ENCODE measurements around the gene MBP. TPM values are rescaled to one million over a fixed set of nuclear protein-coding genes. Genes with fewer than 3 reads are reported as not detected.

MBP gene
- total RNA-seq, 4 donors from 2014 or later = 28.6 to 55.0 (median 50.4) TPM

DNA sequence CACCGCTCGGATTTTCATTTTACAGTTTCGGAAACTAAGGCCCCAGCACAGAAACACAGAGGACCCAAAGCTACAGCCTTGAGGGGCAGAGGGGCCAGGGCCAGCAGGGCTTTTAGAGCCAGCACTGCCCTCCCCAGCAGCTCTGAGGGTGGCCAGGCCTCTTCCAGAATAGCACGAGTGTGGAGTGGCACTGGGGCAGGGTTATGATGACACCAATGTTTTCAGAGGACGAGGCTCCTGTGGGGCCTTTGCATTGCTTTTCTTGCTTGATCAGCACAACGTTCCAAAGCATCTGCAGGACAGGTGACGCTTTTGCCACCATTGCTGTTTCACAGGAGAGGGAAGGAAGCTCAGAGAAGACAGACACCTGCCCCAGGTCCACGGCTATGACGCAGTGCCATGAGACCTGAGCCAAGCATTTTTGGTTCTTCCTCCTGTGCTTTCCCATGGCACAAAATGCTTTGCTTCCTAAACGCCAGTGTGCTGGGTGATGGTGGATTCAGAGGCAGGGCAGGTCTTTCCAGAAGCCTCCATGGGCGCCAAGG lies 126.9 kb downstream of the MBP start:
- intact Hi-C loops (cut with DNase I; ENCODE audit: low total_unique reads) (no loop called here), in situ Hi-C loops (cut with MboI; ENCODE audit: low sequenced_read_pairs in 4 of 4) (loop anchor here in 1 of 4 donors (10.0 kb wide), 1 partner anchor 49 kb away; no protein-coding TSS in a partner anchor)
- no peak for DNase-seq

DNA sequence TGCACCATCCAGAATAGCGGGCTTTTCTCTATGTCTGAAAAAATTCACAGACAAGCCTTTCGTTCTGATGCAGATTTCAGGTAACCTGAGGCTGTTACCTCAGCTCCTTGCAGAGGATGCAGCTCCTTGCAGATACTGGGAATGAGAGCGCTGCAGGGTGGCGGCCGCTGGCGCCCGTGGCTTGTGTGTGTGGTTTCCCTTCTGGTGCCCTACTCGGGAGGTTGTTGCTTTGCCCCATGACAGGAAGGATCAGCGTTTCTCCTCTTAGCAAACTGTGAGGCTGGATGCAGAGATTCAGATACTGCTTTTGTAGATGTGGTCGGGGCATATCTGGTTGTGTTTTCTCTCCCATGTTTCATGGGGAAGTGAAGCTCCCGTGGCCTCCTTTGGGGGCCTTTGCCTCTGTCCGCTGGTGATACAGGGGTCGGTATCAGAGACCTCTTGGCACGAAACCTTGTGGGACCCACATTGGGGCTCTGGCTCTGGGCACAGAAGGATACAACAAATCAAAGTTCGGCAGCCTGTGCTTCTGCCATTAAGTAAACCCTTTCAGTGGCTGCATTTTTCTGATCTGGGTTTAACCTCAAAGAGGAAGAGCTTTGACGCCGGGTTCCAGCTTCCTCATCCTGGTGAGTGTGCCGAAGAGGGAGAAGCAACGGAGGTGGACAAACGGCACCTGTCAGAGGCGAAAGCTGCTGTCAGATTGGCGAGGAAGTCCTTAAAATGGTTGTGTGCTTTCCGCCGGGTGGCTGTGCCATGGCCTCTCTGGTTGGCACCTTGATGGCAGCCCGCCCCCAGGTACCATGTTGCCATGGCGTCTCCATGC lies 127.8 kb downstream of the MBP start:
- DNase-seq = no peak
- Histone ChIP-seq H3K9me3 (no peaks in the 10 kb centered on the region), H3K4me3 (no peak overlapping the region), H3K4me1 (peaks cover 4 to 5% of the 10 kb centered on the region in 2 donors), H3K36me3 (no peaks in the 10 kb centered on the region), H3K27me3 (no peaks in the 10 kb centered on the region), H3K27ac (no peak overlapping the region)
- no peak for ATAC-seq
- intact Hi-C loops (cut with DNase I; ENCODE audit: low total_unique reads) (no loop called here), in situ Hi-C loops (cut with MboI; ENCODE audit: low sequenced_read_pairs in 4 of 4) (loop anchor here (5.0 to 10.0 kb wide), 4 partner anchors 48 to 203 kb away; no protein-coding TSS in a partner anchor)
- TF ChIP-seq POLR2A (IDR thresholded peaks at IDR 0.05) = no peak
- TF ChIP-seq, protein P1, sequence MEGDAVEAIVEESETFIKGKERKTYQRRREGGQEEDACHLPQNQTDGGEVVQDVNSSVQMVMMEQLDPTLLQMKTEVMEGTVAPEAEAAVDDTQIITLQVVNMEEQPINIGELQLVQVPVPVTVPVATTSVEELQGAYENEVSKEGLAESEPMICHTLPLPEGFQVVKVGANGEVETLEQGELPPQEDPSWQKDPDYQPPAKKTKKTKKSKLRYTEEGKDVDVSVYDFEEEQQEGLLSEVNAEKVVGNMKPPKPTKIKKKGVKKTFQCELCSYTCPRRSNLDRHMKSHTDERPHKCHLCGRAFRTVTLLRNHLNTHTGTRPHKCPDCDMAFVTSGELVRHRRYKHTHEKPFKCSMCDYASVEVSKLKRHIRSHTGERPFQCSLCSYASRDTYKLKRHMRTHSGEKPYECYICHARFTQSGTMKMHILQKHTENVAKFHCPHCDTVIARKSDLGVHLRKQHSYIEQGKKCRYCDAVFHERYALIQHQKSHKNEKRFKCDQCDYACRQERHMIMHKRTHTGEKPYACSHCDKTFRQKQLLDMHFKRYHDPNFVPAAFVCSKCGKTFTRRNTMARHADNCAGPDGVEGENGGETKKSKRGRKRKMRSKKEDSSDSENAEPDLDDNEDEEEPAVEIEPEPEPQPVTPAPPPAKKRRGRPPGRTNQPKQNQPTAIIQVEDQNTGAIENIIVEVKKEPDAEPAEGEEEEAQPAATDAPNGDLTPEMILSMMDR (IDR thresholded peaks at IDR 0.05 in 4 of 5, conservative IDR thresholded peaks at IDR 0.05 in 1 of 5) = no peak

More for the DNA sequence above, 126.9 kb downstream of the MBP start:
- TF ChIP-seq, protein P1 (IDR thresholded peaks at IDR 0.05 in 4 of 5, conservative IDR thresholded peaks at IDR 0.05 in 1 of 5) = no peak
- TF ChIP-seq POLR2A (IDR thresholded peaks at IDR 0.05) = no peak
- ATAC-seq = no peak
- Histone ChIP-seq H3K4me3 (no peak overlapping the region), H3K27me3 (no peaks in the 10 kb centered on the region), H3K27ac (no peak overlapping the region), H3K4me1 (peaks cover 4 to 5% of the 10 kb centered on the region in 2 donors), H3K9me3 (no peaks in the 10 kb centered on the region), H3K36me3 (no peaks in the 10 kb centered on the region)

DNA sequence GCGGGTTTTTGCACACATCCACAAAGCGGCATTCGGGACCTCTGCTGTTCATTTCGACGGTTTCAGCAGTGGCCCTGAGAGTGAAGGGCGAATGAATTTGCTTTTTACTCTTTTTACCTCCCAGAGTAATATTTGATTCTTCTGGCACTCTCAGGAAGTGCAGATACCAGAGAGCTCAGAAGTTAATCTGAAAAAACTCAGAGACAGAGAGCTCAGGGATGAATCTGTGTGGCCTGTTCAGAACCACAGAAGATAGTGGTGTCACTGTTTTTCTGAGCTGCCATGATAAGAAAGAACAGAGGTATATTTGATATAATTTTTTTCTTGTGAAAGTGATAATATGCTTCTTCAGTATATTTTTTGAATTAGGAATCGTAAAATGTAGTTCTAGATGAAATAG lies 129.3 kb downstream of the MBP start:
- Histone ChIP-seq H3K27ac (peak overlapping the region; percentile 21 to 64 (median 46)), H3K27me3 (no peaks in the 10 kb centered on the region), H3K4me3 (no peak overlapping the region), H3K9me3 (no peaks in the 10 kb centered on the region), H3K4me1 (peaks cover 4 to 5% of the 10 kb centered on the region in 2 donors), H3K36me3 (no peaks in the 10 kb centered on the region)
- intact Hi-C loops (cut with DNase I; ENCODE audit: low total_unique reads) = no loop called here
- no peak for TF ChIP-seq POLR2A (IDR thresholded peaks at IDR 0.05)
- TF ChIP-seq, protein P1 (IDR thresholded peaks at IDR 0.05 in 4 of 5, conservative IDR thresholded peaks at IDR 0.05 in 1 of 5) = no peak
- in situ Hi-C loops (cut with MboI; ENCODE audit: low sequenced_read_pairs in 4 of 4) = loop anchor here (5.0 to 10.0 kb wide), 4 partner anchors 49 to 204 kb away; no protein-coding TSS in a partner anchor
- DNase-seq (no peak), ATAC-seq (no peak)

DNA sequence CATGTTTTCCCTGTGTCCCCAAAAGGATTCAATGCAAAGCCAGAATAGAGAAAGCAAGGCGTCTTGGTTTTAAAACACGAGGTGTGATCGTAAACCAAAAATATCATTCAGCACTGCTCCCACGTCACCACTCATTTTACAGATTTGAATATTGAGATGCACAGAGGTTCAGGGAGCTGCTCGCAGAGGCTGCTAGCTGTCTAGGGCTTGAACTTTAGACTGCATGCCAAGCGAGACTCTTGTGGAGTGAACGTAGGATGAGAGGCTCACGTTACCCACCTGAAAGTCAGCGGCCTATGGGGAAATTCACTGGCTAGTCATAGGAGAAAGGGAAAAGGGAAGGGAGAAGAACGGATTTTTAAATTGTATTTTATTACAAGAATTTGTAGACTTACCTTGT lies 130.1 kb downstream of the MBP start:
- DNase-seq (peak in 1 of 2 donors; percentile 66), ATAC-seq (peak; percentile 74 to 92)
- in situ Hi-C loops (cut with MboI; ENCODE audit: low sequenced_read_pairs in 4 of 4) (loop anchor here (5.0 to 10.0 kb wide), 4 partner anchors 50 to 205 kb away; no protein-coding TSS in a partner anchor), intact Hi-C loops (cut with DNase I; ENCODE audit: low total_unique reads) (no loop called here)
- TF ChIP-seq POLR2A (IDR thresholded peaks at IDR 0.05) = no peak
- TF ChIP-seq, protein P1 (IDR thresholded peaks at IDR 0.05 in 4 of 5, conservative IDR thresholded peaks at IDR 0.05 in 1 of 5) = no peak
- peak overlapping the region; percentile 21 to 64 (median 46) for H3K27ac ChIP-seq
- no peak overlapping the region for H3K4me3 ChIP-seq
- peaks cover 4 to 5% of the 10 kb centered on the region in 2 donors for H3K4me1 ChIP-seq
- H3K27me3 ChIP-seq = no peaks in the 10 kb centered on the region
- H3K36me3 ChIP-seq = no peaks in the 10 kb centered on the region
- no peaks in the 10 kb centered on the region for H3K9me3 ChIP-seq

Measured in gastrocnemius medialis (tissue), 4 donors.